ENCODE results near the gene ANKRD28. TPM values are rescaled to one million over a fixed set of nuclear protein-coding genes. Genes with fewer than 3 reads are reported as not detected.

Gene ANKRD28
- total and polyA plus RNA-seq, 2 of the 4 experiments (the other 2 are of a cell fraction): 52.6 to 211 TPM

- dilution Hi-C loops (cut with HindIII; ENCODE audit: low sequenced_read_pairs, unreplicated experiment) (no loop called here), in situ Hi-C loops (cut with MboI; ENCODE audit: low sequenced_read_pairs) (loop anchor here (25.0 kb wide), 1 partner anchor 444 kb away; no protein-coding TSS in a partner anchor)
- H3K9me3 ChIP-seq (ENCODE audit: control insufficient read depth, insufficient read depth, low read length): no peaks in the 10 kb centered on the region
These were observed 116.1 kb downstream of the ANKRD28 start for GRCh38 chr3:15681668-15682067.

More at GRCh38 chr3:15681668-15682067, 116.1 kb downstream of the ANKRD28 start:
- Histone ChIP-seq H3K9me1 (ENCODE audit: insufficient read depth, low read length) (peaks cover 2% of the 10 kb centered on the region; the same call in 1 of the 2 replicates), H2AFZ (replicated peaks; ENCODE audit: low read length, poor library complexity) (no peak overlapping the region), H2BK120ac (ENCODE audit: low read depth, low read length) (no peak overlapping the region), H4K20me1 (ENCODE audit: insufficient read depth, low read length) (no peaks in the 10 kb centered on the region), H3K14ac (replicated peaks; ENCODE audit: low read depth, low read length) (no peak overlapping the region), H3K27me3 (ENCODE audit: control insufficient read depth, insufficient read depth, low read length) (no peaks in the 10 kb centered on the region), H4K8ac (ENCODE audit: low read depth in 2 of 2, low read length in 2 of 2) (no peak overlapping the region), H3K36me3 (ENCODE audit: control insufficient read depth, insufficient read depth, low read length) (peaks cover 40% of the 10 kb centered on the region), H3K23ac (ENCODE audit: low read depth, low read length) (no peak overlapping the region; the same call in 1 of the 2 replicates), H2BK20ac (ENCODE audit: low read depth, low read length) (no peak overlapping the region), H3K4me2 (ENCODE audit: low read depth, low read length) (no peak overlapping the region), H3K27ac (ENCODE audit: insufficient read depth, low read length) (no peak overlapping the region), H4K5ac (ENCODE audit: low read depth, low read length) (no peak overlapping the region), H4K91ac (ENCODE audit: insufficient read depth, low read depth, low read length) (no peak overlapping the region), H3K56ac (ENCODE audit: extremely low read depth, insufficient read depth, low read length) (no peak overlapping the region), H2BK5ac (ENCODE audit: low read depth, low read length, poor library complexity, severe bottlenecking) (no peak overlapping the region), H2AK9ac (replicated peaks; ENCODE audit: low read depth, low read length, poor library complexity) (no peak overlapping the region), H3K4me3 (ENCODE audit: insufficient read depth, low read depth, low read length) (no peak overlapping the region), H3K79me1 (ENCODE audit: low read depth in 1 of 2, low read length in 2 of 2) (peaks cover 13 to 34% of the 10 kb centered on the region in 2 experiments), H3K18ac (ENCODE audit: low read depth, low read length) (no peak overlapping the region), H3K4ac (ENCODE audit: low read depth, low read length) (no peak overlapping the region), H2BK15ac (ENCODE audit: low read depth, low read length) (no peak overlapping the region), H2AK5ac (ENCODE audit: low read depth, low read length) (no peak overlapping the region), H3K9ac (ENCODE audit: low read depth, low read length) (no peak overlapping the region), H3K4me1 (ENCODE audit: control insufficient read depth, insufficient read depth, low read length) (no peaks in the 10 kb centered on the region; the same call in 1 of the 2 replicates)
- no peak for TF ChIP-seq FOS (IDR thresholded peaks at IDR 0.05; ENCODE audit: low read depth, low read length)
- no peak for TF ChIP-seq USF2 (IDR thresholded peaks at IDR 0.05; ENCODE audit: low read depth, low read length)
- no peak for TF ChIP-seq ELK1 (IDR thresholded peaks at IDR 0.05; ENCODE audit: borderline replicate concordance, low read depth, low read length)
- ChIA-PET POLR2A (ENCODE audit: unreplicated experiment) (no interaction called here), CTCF (no interaction called here)
- DNase-seq (no peak), ATAC-seq (ENCODE audit: low read depth) (no peak)
- no TSS peak for BruUV-seq (replicated peaks)
- intact Hi-C loops (cut with micrococcal nuclease): no loop called here
- WGBS, 2 experiments (ENCODE audit: extremely low coverage in 2 of 2, insufficient read length in 1 of 2): no CpG with 5 or more reads among the region's 2 CpGs

All from IMR-90 (cell line).